ENCODE measurements around the gene S100B.
A peak's percentile ranks its signal among the peaks of the same experiment; 100 is the strongest.
"Not testable (repeated sequence)": the region's sequence is repeated elsewhere in the genome, so short reads cannot be mapped to it uniquely, and the experiment has no call there.

Gene S100B

GRCh38 chr21:46604975-46605766 is at the start of gene S100B:
Gene S100B (minus strand): TSS chr21:46605082. CDS start chr21:46602415, 2,667 bp downstream.
- no peak for DNase-seq

- DNase-seq = no peak
These were observed 46.2 kb upstream of the S100B start for GRCh38 chr21:46651121-46651520.

GRCh38 chr21:46650476-46651098 is 45.7 kb upstream of the S100B start:
- no peak for DNase-seq

GRCh38 chr21:46649356-46649755 is 44.5 kb upstream of the S100B start:
- DNase-seq = no peak

GRCh38 chr21:46648539-46648938 is 43.7 kb upstream of the S100B start:
- no peak for DNase-seq

GRCh38 chr21:46646541-46647154 is 41.8 kb upstream of the S100B start:
- DNase-seq = no peak

- DNase-seq = no peak
These were observed 41.0 kb upstream of the S100B start for GRCh38 chr21:46645840-46646239.

- no peak for DNase-seq
These were observed 38.7 kb upstream of the S100B start for GRCh38 chr21:46643379-46644177.

GRCh38 chr21:46641656-46642055 is 36.8 kb upstream of the S100B start:
- DNase-seq = no peak

- DNase-seq = peak; percentile 15
These were observed 34.9 kb upstream of the S100B start for GRCh38 chr21:46639489-46640386.

- no peak for DNase-seq
These were observed 33.3 kb upstream of the S100B start for GRCh38 chr21:46637952-46638746.

GRCh38 chr21:46636550-46637285 is 31.8 kb upstream of the S100B start:
- no peak for DNase-seq

GRCh38 chr21:46636181-46636512 is 31.3 kb upstream of the S100B start:
- no peak for DNase-seq

GRCh38 chr21:46635324-46636180 is 30.7 kb upstream of the S100B start, which contains the start of gene PRMT2:
Gene PRMT2 (plus strand): TSS chr21:46635674. CDS start chr21:46636952, 1,278 bp downstream.
- peak; percentile 95 for DNase-seq

- peak; percentile 87 for DNase-seq
These were observed 30.1 kb upstream of the S100B start for GRCh38 chr21:46634966-46635323.

GRCh38 chr21:46634427-46634826 is 29.5 kb upstream of the S100B start:
- no peak for DNase-seq

- DNase-seq = no peak
These were observed 28.7 kb upstream of the S100B start for GRCh38 chr21:46633566-46633965.

- not testable (repeated sequence) for DNase-seq
These were observed 26.0 kb upstream of the S100B start for GRCh38 chr21:46630915-46631314.

- no peak for DNase-seq
These were observed 24.0 kb upstream of the S100B start for GRCh38 chr21:46628868-46629267.

GRCh38 chr21:46627726-46628125 is 22.8 kb upstream of the S100B start:
- DNase-seq = no peak

Data from GF-D8 (cell line).